Gastroesophageal sphincter (tissue), 4 donors: ENCODE measurements around the gene CTBP1. TPM values are rescaled to one million over a fixed set of nuclear protein-coding genes. Genes with fewer than 3 reads are reported as not detected.

Experiments used
- ATAC-seq: fragments of 150-250 bp; one replicate; pipeline ENCODE4 v1.9.1; 2016; ENCODE audit warnings: mild to moderate bottlenecking, moderate library complexity
- H3K27ac ChIP-seq, 4 donors: fragments of 200-600 bp; sonication (generic) in 3 of 4; 1 replicate in 3 of 4; 2 replicates in 1 of 4; pipeline ENCODE4 v1.5.1; 2016 to 2019
- H3K27me3 ChIP-seq: fragments of 200-600 bp; sonication (generic); one replicate; pipeline ENCODE4 v1.5.1; 2019
- H3K36me3 ChIP-seq, 2 donors: fragments of 200-600 bp; sonication (generic); one replicate each; pipeline ENCODE4 v1.5.1; 2019; ENCODE audit warnings: control low read depth in 1 of 2
- H3K4me1 ChIP-seq, 3 donors: fragments of 200-600 bp; sonication (generic); 1 replicate in 2 of 3; 2 replicates in 1 of 3; pipeline ENCODE4 v1.5.1; 2016 to 2019; ENCODE audit warnings: control low read depth in 2 of 3
- H3K4me3 ChIP-seq, 2 donors: fragments of 200-600 bp; sonication (generic); one replicate each; pipeline ENCODE4 v1.5.1; 2019; ENCODE audit warnings: mild to moderate bottlenecking in 1 of 2, moderate library complexity in 1 of 2
- H3K9me3 ChIP-seq, 3 donors: fragments of 200-600 bp; sonication (generic); one replicate each; pipeline ENCODE4 v1.5.1; 2017 to 2019; ENCODE audit warnings: control low read depth in 2 of 3
- CTCF ChIP-seq, 4 experiments: fragments of 200-600 bp in 2 of 4; fragments of 450-650 bp in 2 of 4; sonication (generic) in 1 of 4; IDR thresholded peaks; one replicate each; pipeline ENCODE4 v1.5.1; 2017 to 2019; ENCODE audit warnings: antibody characterized with exemption in 4 of 4, mild to moderate bottlenecking in 2 of 4, moderate library complexity in 2 of 4
- EP300 ChIP-seq: sonication (generic); formaldehyde crosslinking; IDR thresholded peaks from one replicate; pipeline ENCODE4 v1.6.1; 2017; ENCODE audit warnings: antibody characterized with exemption, mild to moderate bottlenecking
- POLR2A ChIP-seq, 2 donors: fragments of 450-650 bp; IDR thresholded peaks; one replicate each; pipeline ENCODE4 v1.6.1; 2017; ENCODE audit warnings: antibody characterized with exemption in 2 of 2, mild to moderate bottlenecking in 2 of 2, moderate library complexity in 1 of 2
- POLR2AphosphoS5 ChIP-seq: sonication (generic); formaldehyde crosslinking; IDR thresholded peaks from one replicate; pipeline ENCODE4 v1.6.1; 2017; ENCODE audit warnings: antibody characterized with exemption
- WGBS, 2 donors: methylation state at CpG; one replicate each; pipeline ENCODE4 v1.1.5; 2018; ENCODE audit warnings: low coverage in 1 of 2; 5-methylcytosine and 5-hydroxymethylcytosine counted together
- total RNA-seq, 4 donors: library from RNA; depleted of rRNA; stranded (reverse); fragments of >200 nt; gene quantifications; one replicate each; pipeline ENCODE4 v1.1.0, GENCODE V29; 2016

Gene CTBP1
- total RNA-seq, 4 donors from 2014 or later, result 126 to 271 (median 164) TPM

GRCh38 chr4:1213336-1213995 is 35.5 kb downstream of the CTBP1 start:
- peaks cover 9 to 80% (median 48%) of the 10 kb centered on the region in 3 donors for H3K4me1 ChIP-seq
- no peaks in the 10 kb centered on the region for H3K27me3 ChIP-seq
- H3K9me3 ChIP-seq, result no peaks in the 10 kb centered on the region
- TF ChIP-seq EP300, result no peak
- H3K4me3 ChIP-seq, result no peak overlapping the region
- no peak for ATAC-seq
- H3K27ac ChIP-seq, result peak overlapping the region in 3 of 4 donors; percentile 6 to 79 (median 76)
- peaks cover 0 to 67% of the 10 kb centered on the region in 2 donors for H3K36me3 ChIP-seq
- no CpG with 5 or more reads among the region's 20 CpGs for WGBS, 2 donors

- no CpG with 5 or more reads among the region's 20 CpGs for WGBS, 2 donors
- H3K27ac ChIP-seq, result peak overlapping the region in 3 of 4 donors; percentile 60 to 79 (median 76)
- H3K27me3 ChIP-seq, result no peaks in the 10 kb centered on the region
- TF ChIP-seq CTCF (IDR thresholded peaks at IDR 0.05) (no peak), POLR2A (IDR thresholded peaks at IDR 0.05) (no peak), EP300 (no peak), POLR2AphosphoS5 (no peak)
- peaks cover 9 to 82% (median 54%) of the 10 kb centered on the region in 3 donors for H3K4me1 ChIP-seq
- H3K4me3 ChIP-seq, result no peak overlapping the region
- H3K9me3 ChIP-seq, result no peaks in the 10 kb centered on the region
- peaks cover 0 to 67% of the 10 kb centered on the region in 2 donors for H3K36me3 ChIP-seq
- ATAC-seq, result no peak
These were observed 36.2 kb downstream of the CTBP1 start for GRCh38 chr4:1212546-1213335.

GRCh38 chr4:1211891-1212545 is 36.9 kb downstream of the CTBP1 start:
- peaks cover 9 to 82% (median 56%) of the 10 kb centered on the region in 3 donors for H3K4me1 ChIP-seq
- 26% methylated on average over 18 of the region's 34 CpGs; no CpG with 5 or more reads in 1 of the 2 donors for WGBS, 2 donors
- H3K27me3 ChIP-seq, result no peaks in the 10 kb centered on the region
- ATAC-seq, result no peak
- H3K36me3 ChIP-seq, result peaks cover 0 to 61% of the 10 kb centered on the region in 2 donors
- H3K4me3 ChIP-seq, result no peak overlapping the region
- peak overlapping the region in 3 of 4 donors; percentile 60 to 79 (median 76) for H3K27ac ChIP-seq
- TF ChIP-seq POLR2A (IDR thresholded peaks at IDR 0.05) (no peak), EP300 (no peak), CTCF (IDR thresholded peaks at IDR 0.05) (no peak), POLR2AphosphoS5 (no peak)
- no peaks in the 10 kb centered on the region for H3K9me3 ChIP-seq

- ATAC-seq, result no peak
These were observed 37.6 kb downstream of the CTBP1 start for GRCh38 chr4:1211371-1211770.

More at GRCh38 chr4:1211371-1211770, 37.6 kb downstream of the CTBP1 start:
- Histone ChIP-seq H3K27me3 (no peaks in the 10 kb centered on the region), H3K4me1 (peaks cover 9 to 80% (median 56%) of the 10 kb centered on the region in 3 donors), H3K4me3 (no peak overlapping the region), H3K36me3 (peaks cover 0 to 55% of the 10 kb centered on the region in 2 donors), H3K9me3 (no peaks in the 10 kb centered on the region), H3K27ac (peak overlapping the region in 3 of 4 donors; percentile 15 to 79 (median 76))
- 61 to 63% methylated on average over 9 to 11 of the region's 13 CpGs for WGBS, 2 donors
- no peak for TF ChIP-seq CTCF (IDR thresholded peaks at IDR 0.05)
- TF ChIP-seq POLR2AphosphoS5, result no peak
- TF ChIP-seq POLR2A (IDR thresholded peaks at IDR 0.05), result no peak
- no peak for TF ChIP-seq EP300
